Measurements from ENCODE around the gene NUP93.
"Not testable (repeated sequence)": the region's sequence is repeated elsewhere in the genome, so short reads cannot be mapped to it uniquely, and the experiment has no call there.

NUP93 gene

GRCh38 chr16:56874800-56875199, 144.9 kb downstream of the NUP93 start:
- no peak for DNase-seq

GRCh38 chr16:56876048-56876447, 146.1 kb downstream of the NUP93 start:
- no peak for DNase-seq

GRCh38 chr16:56877486-56878182, 147.7 kb downstream of the NUP93 start:
- no peak for DNase-seq

- DNase-seq: no peak
Measured at GRCh38 chr16:56878282-56878854, 148.4 kb downstream of the NUP93 start.

- no peak for DNase-seq
Measured at GRCh38 chr16:56879276-56879675, 149.3 kb downstream of the NUP93 start.

GRCh38 chr16:56880176-56880575, 150.2 kb downstream of the NUP93 start:
- no peak for DNase-seq

- no peak for DNase-seq
Measured at GRCh38 chr16:56880685-56881084, 150.8 kb downstream of the NUP93 start.

- no peak for DNase-seq
Measured at GRCh38 chr16:56882077-56882800, 152.3 kb downstream of the NUP93 start.

GRCh38 chr16:56883586-56883985, 153.7 kb downstream of the NUP93 start:
- no peak for DNase-seq

- no peak for DNase-seq
Measured at GRCh38 chr16:56884026-56884582, 154.2 kb downstream of the NUP93 start.

- DNase-seq: not testable (repeated sequence)
Measured at GRCh38 chr16:56884929-56885328, 155.0 kb downstream of the NUP93 start.

- no peak for DNase-seq
Measured at GRCh38 chr16:56885446-56886162, 155.7 kb downstream of the NUP93 start.

GRCh38 chr16:56886296-56886695, 156.4 kb downstream of the NUP93 start:
- no peak for DNase-seq

- DNase-seq: no peak
Measured at GRCh38 chr16:56886826-56887225, 156.9 kb downstream of the NUP93 start.

GRCh38 chr16:56888806-56889205, 158.9 kb downstream of the NUP93 start:
- no peak for DNase-seq

GRCh38 chr16:56889206-56889605, 159.3 kb downstream of the NUP93 start:
- no peak for DNase-seq

GRCh38 chr16:56891685-56892084, 161.8 kb downstream of the NUP93 start:
- DNase-seq: no peak

GRCh38 chr16:56892705-56893104, 162.8 kb downstream of the NUP93 start:
- DNase-seq: no peak

- no peak for DNase-seq
Measured at GRCh38 chr16:56894331-56894917, 164.5 kb downstream of the NUP93 start.

GRCh38 chr16:56895813-56896212, 165.9 kb downstream of the NUP93 start:
- DNase-seq: no peak

GRCh38 chr16:56896244-56896643, 166.3 kb downstream of the NUP93 start:
- DNase-seq: no peak

GRCh38 chr16:56897026-56897799, 167.3 kb downstream of the NUP93 start:
- DNase-seq: no peak

All from SHP77 treated with DMSO at 0.1 percent for 48 hours (cell line).